Stimulated activated effector memory CD8-positive, alpha-beta T cell treated with anti-CD3 and anti-CD28 coated beads, Interleukin-12 subunit alpha, Interleukin-12 subunit beta, amount 100 ng/mL, for 72 hours (primary cell): ENCODE data around the gene GNPDA2.

Experiments used
- ATAC-seq: fragments of 150-1000 bp; cut with Tn5 transposase; 2 replicates; pipeline ENCODE4 v1.10.0; 2021
- DNase-seq, 2 donors: peaks; one replicate each; pipeline ENCODE4 v3.0.0; 2021 to 2022; ENCODE audit warnings: low spot score in 2 of 2
- H3K27ac Mint-ChIP-seq: one replicate; pipeline ENCODE4 v1.8.0; 2022; ENCODE audit warnings: mild to moderate bottlenecking, mixed read lengths
- H3K36me3 Mint-ChIP-seq: one replicate; pipeline ENCODE4 v1.8.0; 2022; ENCODE audit warnings: mild to moderate bottlenecking, mixed read lengths
- H3K4me1 Mint-ChIP-seq: one replicate; pipeline ENCODE4 v1.8.0; 2022; ENCODE audit warnings: mixed read lengths
- H3K4me3 Mint-ChIP-seq: one replicate; pipeline ENCODE4 v1.8.0; 2022; ENCODE audit warnings: mild to moderate bottlenecking, mixed read lengths
- H3K9me3 Mint-ChIP-seq: one replicate; pipeline ENCODE4 v1.8.0; 2022; ENCODE audit warnings: mixed read lengths

Gene GNPDA2

GRCh38 chr4:44662623-44663005, 63.7 kb downstream of the GNPDA2 start:
- no peak overlapping the region for H3K4me3 Mint-ChIP-seq
- DNase-seq: no peak
- no peak for ATAC-seq
- no peaks in the 10 kb centered on the region for H3K36me3 Mint-ChIP-seq
- H3K9me3 Mint-ChIP-seq: no peaks in the 10 kb centered on the region
- H3K4me1 Mint-ChIP-seq: no peaks in the 10 kb centered on the region
- H3K27ac Mint-ChIP-seq: no peak overlapping the region

- Mint-ChIP-seq H3K27ac (no peak overlapping the region), H3K9me3 (no peaks in the 10 kb centered on the region), H3K36me3 (no peaks in the 10 kb centered on the region), H3K4me1 (no peaks in the 10 kb centered on the region), H3K4me3 (no peak overlapping the region)
- no peak for ATAC-seq
- DNase-seq: no peak
These were observed 64.3 kb downstream of the GNPDA2 start for GRCh38 chr4:44661940-44662622.

- H3K27ac Mint-ChIP-seq: no peak overlapping the region
- no peaks in the 10 kb centered on the region for H3K4me1 Mint-ChIP-seq
- no peaks in the 10 kb centered on the region for H3K9me3 Mint-ChIP-seq
- H3K4me3 Mint-ChIP-seq: no peak overlapping the region
- DNase-seq: no peak
- ATAC-seq: no peak
- H3K36me3 Mint-ChIP-seq: no peaks in the 10 kb centered on the region
These were observed 66.0 kb downstream of the GNPDA2 start for GRCh38 chr4:44660396-44660795.

- H3K4me1 Mint-ChIP-seq: no peaks in the 10 kb centered on the region
- H3K27ac Mint-ChIP-seq: no peak overlapping the region
- no peaks in the 10 kb centered on the region for H3K36me3 Mint-ChIP-seq
- no peak for ATAC-seq
- no peak overlapping the region for H3K4me3 Mint-ChIP-seq
- DNase-seq: no peak
- H3K9me3 Mint-ChIP-seq: no peaks in the 10 kb centered on the region
These were observed 74.4 kb downstream of the GNPDA2 start for GRCh38 chr4:44652002-44652401.
